GM19193 (cell line): ENCODE measurements around the gene MKLN1.

ENCODE experiments used
- POLR2A ChIP-seq: IDR thresholded peaks from 4 replicates; pipeline ENCODE4 v1.6.1; 2011; ENCODE audit not compliant: insufficient read depth, insufficient read length; ENCODE audit errors: extremely low read depth

MKLN1 gene

GRCh38 chr7:131391145-131391544 is 63.5 kb downstream of the MKLN1 start:
- no peak for TF ChIP-seq POLR2A

GRCh38 chr7:131400681-131401176 is 73.1 kb downstream of the MKLN1 start:
- TF ChIP-seq POLR2A = no peak

GRCh38 chr7:131401194-131401593 is 73.5 kb downstream of the MKLN1 start:
- TF ChIP-seq POLR2A = no peak

GRCh38 chr7:131403322-131403721 is 75.6 kb downstream of the MKLN1 start:
- no peak for TF ChIP-seq POLR2A

- TF ChIP-seq POLR2A = no peak
These were observed 76.7 kb downstream of the MKLN1 start for GRCh38 chr7:131404226-131404911.

GRCh38 chr7:131409129-131409766 is 81.6 kb downstream of the MKLN1 start:
- no peak for TF ChIP-seq POLR2A

GRCh38 chr7:131412031-131412430 is 84.4 kb downstream of the MKLN1 start:
- TF ChIP-seq POLR2A = no peak

GRCh38 chr7:131413711-131414110 is 86.0 kb downstream of the MKLN1 start:
- no peak for TF ChIP-seq POLR2A

GRCh38 chr7:131424219-131424822 is 96.6 kb downstream of the MKLN1 start:
- no peak for TF ChIP-seq POLR2A

- TF ChIP-seq POLR2A = no peak
These were observed 98.3 kb downstream of the MKLN1 start for GRCh38 chr7:131425992-131426391.

GRCh38 chr7:131431289-131431688 is 103.6 kb downstream of the MKLN1 start:
- no peak for TF ChIP-seq POLR2A

- no peak for TF ChIP-seq POLR2A
These were observed 104.1 kb downstream of the MKLN1 start for GRCh38 chr7:131431756-131432155.

GRCh38 chr7:131436384-131436783 is 108.7 kb downstream of the MKLN1 start:
- no peak for TF ChIP-seq POLR2A

- no peak for TF ChIP-seq POLR2A
These were observed 111.3 kb downstream of the MKLN1 start for GRCh38 chr7:131438969-131439368.

- TF ChIP-seq POLR2A = no peak
These were observed 115.8 kb downstream of the MKLN1 start for GRCh38 chr7:131443496-131443895.

GRCh38 chr7:131444683-131445082 is 117.0 kb downstream of the MKLN1 start:
- TF ChIP-seq POLR2A = no peak

GRCh38 chr7:131449373-131449902 is 121.8 kb downstream of the MKLN1 start:
- no peak for TF ChIP-seq POLR2A

GRCh38 chr7:131454498-131454897 is 126.8 kb downstream of the MKLN1 start:
- no peak for TF ChIP-seq POLR2A
